ENCODE data around the gene TPRG1L. TPM values are rescaled to one million over a fixed set of nuclear protein-coding genes. Genes with fewer than 3 reads are reported as not detected.
A peak's percentile ranks its signal among the peaks of the same experiment; 100 is the strongest.

Gene TPRG1L
- total RNA-seq, 6 donors from 2014 or later: 16.6 to 48.3 (median 40.2) TPM

DNA sequence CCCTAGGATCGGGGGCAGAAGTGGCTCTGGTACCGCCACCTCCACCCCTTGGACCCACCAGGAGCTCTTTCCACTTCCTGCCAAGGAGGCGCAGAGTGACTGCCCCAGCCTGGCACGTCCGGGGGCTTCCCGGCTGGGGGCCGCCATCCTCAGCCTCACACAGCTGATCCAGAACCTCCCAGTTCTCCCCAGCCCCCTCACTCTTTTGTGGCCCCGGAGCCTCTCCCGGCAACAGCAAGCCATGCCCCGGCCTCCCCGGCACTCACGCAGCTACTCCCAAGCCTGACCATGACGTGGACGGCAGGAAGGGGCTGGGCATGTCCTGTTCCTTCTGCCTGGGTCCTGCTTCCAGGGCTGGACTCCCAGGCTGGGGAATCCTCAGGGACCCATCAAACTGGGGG is 44.6 kb downstream of the TPRG1L start:
- Histone ChIP-seq H3K9me3 (no peaks in the 10 kb centered on the region), H3K27ac (no peak overlapping the region), H3K27me3 (no peaks in the 10 kb centered on the region), H3K36me3 (no peaks in the 10 kb centered on the region), H3K4me3 (peak overlapping the region in 2 of 4 donors; percentile 20 to 29), H3K4me1 (peaks cover 11 to 21% (median 18%) of the 10 kb centered on the region in 4 donors)
- no peak for ATAC-seq (ENCODE audit: low FRiP score in 2 of 2)
- WGBS, 2 donors: 53 to 70% methylated on average over 7 to 13 of the region's 14 CpGs
- TF ChIP-seq, protein P1, sequence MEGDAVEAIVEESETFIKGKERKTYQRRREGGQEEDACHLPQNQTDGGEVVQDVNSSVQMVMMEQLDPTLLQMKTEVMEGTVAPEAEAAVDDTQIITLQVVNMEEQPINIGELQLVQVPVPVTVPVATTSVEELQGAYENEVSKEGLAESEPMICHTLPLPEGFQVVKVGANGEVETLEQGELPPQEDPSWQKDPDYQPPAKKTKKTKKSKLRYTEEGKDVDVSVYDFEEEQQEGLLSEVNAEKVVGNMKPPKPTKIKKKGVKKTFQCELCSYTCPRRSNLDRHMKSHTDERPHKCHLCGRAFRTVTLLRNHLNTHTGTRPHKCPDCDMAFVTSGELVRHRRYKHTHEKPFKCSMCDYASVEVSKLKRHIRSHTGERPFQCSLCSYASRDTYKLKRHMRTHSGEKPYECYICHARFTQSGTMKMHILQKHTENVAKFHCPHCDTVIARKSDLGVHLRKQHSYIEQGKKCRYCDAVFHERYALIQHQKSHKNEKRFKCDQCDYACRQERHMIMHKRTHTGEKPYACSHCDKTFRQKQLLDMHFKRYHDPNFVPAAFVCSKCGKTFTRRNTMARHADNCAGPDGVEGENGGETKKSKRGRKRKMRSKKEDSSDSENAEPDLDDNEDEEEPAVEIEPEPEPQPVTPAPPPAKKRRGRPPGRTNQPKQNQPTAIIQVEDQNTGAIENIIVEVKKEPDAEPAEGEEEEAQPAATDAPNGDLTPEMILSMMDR (IDR thresholded peaks at IDR 0.05): no peak
- no peak for TF ChIP-seq POLR2AphosphoS5 (IDR thresholded peaks at IDR 0.05)
- DNase-seq: peak; percentile 18 to 56

DNA sequence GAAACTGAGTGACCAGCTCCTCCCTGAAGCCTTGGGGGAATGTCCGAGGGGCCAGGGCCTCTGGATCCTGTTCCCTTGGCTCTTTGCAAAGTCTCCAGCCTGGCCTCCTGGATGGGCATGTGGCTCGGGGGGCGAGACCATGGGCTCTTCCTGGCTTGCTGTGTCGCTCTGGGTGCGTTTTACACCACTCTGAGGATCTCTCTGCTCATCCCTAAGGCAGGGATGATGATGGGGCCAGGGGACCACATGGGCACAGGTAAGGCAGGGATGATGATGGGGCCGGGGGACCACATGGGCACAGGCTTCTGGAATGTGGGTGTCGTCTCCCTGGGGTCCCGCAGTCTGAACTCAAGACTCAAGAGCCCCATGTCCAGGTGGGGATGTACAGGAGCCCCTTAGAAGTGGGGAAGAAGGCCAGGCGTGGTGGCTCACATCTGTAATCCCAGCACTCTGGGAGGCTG is 45.2 kb downstream of the TPRG1L start:
- no peak for ATAC-seq (ENCODE audit: low FRiP score in 2 of 2)
- Histone ChIP-seq H3K9me3 (no peaks in the 10 kb centered on the region), H3K27ac (no peak overlapping the region), H3K4me3 (peak overlapping the region in 1 of 4 donors; percentile 29), H3K27me3 (no peaks in the 10 kb centered on the region), H3K36me3 (no peaks in the 10 kb centered on the region), H3K4me1 (peaks cover 11 to 23% (median 19%) of the 10 kb centered on the region in 4 donors)
- 94 to 97% methylated on average over 5 to 9 of the region's 9 CpGs for WGBS, 2 donors
- peak in 1 of 2 donors; percentile 11 for DNase-seq
- TF ChIP-seq POLR2A (IDR thresholded peaks at IDR 0.05) (no peak), EP300 (IDR thresholded peaks at IDR 0.05) (no peak), POLR2AphosphoS5 (IDR thresholded peaks at IDR 0.05) (no peak)
- TF ChIP-seq, protein P1 (IDR thresholded peaks at IDR 0.05): no peak

DNA sequence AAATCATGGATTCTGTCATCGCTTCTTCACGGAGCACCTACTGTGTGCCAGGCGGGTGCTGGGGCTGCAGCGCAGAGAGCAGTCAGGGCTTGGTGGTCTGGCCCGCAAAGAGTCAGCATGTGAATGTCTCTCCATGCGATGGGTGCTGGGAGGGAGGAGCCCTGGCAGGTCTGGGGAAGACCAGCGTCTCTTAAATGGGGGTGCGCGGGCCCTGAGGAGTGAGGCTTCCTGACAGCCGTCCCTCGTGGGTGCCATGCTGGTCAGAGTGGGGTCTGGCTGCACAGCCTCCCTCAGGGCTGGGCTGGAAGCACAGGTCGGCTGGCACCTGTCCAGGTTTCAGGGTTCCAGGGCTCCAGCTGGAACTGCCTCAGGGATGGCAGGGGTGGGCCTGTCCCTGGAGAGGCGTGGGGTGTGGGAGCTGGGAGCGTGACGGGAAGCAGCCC is 46.0 kb downstream of the TPRG1L start:
- H3K27me3 ChIP-seq: no peaks in the 10 kb centered on the region
- H3K27ac ChIP-seq: no peak overlapping the region
- no peaks in the 10 kb centered on the region for H3K36me3 ChIP-seq
- peaks cover 11 to 23% (median 19%) of the 10 kb centered on the region in 4 donors for H3K4me1 ChIP-seq
- no peak overlapping the region for H3K4me3 ChIP-seq
- WGBS, 2 donors: 87 to 88% methylated on average over 6 to 15 of the region's 15 CpGs
- TF ChIP-seq, protein P1 (IDR thresholded peaks at IDR 0.05): no peak
- TF ChIP-seq EP300 (IDR thresholded peaks at IDR 0.05): no peak
- TF ChIP-seq POLR2AphosphoS5 (IDR thresholded peaks at IDR 0.05): no peak
- no peak for TF ChIP-seq POLR2A (IDR thresholded peaks at IDR 0.05)
- H3K9me3 ChIP-seq: no peaks in the 10 kb centered on the region
- ATAC-seq (ENCODE audit: low FRiP score in 2 of 2): no peak
- DNase-seq: peak; percentile 19 to 38

DNA sequence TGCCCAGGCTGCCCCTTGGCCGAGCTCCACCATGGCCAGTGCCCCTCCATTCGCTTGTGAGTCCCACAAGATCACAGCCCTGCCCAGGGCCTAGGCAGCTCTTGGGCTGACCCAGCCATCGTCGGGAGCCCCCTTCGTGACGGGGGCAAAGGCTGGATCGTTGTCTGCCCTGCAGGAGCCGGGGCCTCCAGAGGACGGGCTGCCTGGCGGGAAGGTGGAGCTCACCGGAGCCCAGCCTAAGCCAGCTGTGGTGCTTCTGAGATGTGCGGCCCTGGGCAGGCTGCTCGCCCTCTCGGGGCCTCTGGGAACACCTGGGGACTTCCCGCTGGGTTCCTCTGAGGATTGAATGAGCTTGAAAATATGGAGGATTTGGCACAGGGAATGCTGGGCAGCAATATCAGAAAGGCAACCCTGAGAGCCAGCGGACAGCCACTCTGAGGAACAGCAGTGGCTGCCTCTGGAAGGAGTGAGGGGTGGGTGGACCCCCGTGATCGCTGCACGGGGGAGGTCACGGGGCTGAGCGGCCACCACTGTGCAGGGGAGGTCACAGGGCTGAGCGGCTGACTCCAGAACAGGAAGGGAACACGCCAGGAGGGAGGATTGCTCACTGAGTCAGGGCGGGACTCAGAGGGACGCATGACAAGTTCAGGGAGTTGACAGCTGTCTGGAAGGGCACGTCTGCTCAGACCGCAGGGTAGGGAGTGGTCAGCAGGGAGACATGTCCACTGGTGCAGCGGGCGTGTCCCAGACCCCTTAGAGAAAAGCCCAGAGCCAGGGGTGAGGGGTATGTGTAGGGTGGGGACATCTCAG is 46.8 kb downstream of the TPRG1L start:
- no peak for ATAC-seq (ENCODE audit: low FRiP score in 2 of 2)
- peak in 1 of 2 donors; percentile 73 for DNase-seq
- no peaks in the 10 kb centered on the region for H3K36me3 ChIP-seq
- no peaks in the 10 kb centered on the region for H3K27me3 ChIP-seq
- H3K27ac ChIP-seq: no peak overlapping the region
- no peak overlapping the region for H3K4me3 ChIP-seq
- WGBS, 2 donors: 63 to 75% methylated on average over 22 to 28 of the region's 29 CpGs
- no peak for TF ChIP-seq EP300 (IDR thresholded peaks at IDR 0.05)
- TF ChIP-seq, protein P1 (IDR thresholded peaks at IDR 0.05): no peak
- no peak for TF ChIP-seq POLR2AphosphoS5 (IDR thresholded peaks at IDR 0.05)
- no peak for TF ChIP-seq POLR2A (IDR thresholded peaks at IDR 0.05)
- peaks cover 11 to 23% (median 19%) of the 10 kb centered on the region in 4 donors for H3K4me1 ChIP-seq
- H3K9me3 ChIP-seq: no peaks in the 10 kb centered on the region

All from upper lobe of left lung (tissue), 6 donors.